ENCODE measurements around the gene LRMDA. TPM values are rescaled to one million over a fixed set of nuclear protein-coding genes. Genes with fewer than 3 reads are reported as not detected.

The LRMDA gene
- total RNA-seq, 4 donors from 2014 or later: 2.2 to 7.8 (median 4.5) TPM

- Histone ChIP-seq H3K4me3 (peak overlapping the region in 3 of 4 donors; percentile 70 to 82 (median 78)), H3K27ac (peak overlapping the region; percentile 94 to 99 (median 97)), H3K4me1 (peaks cover 0 to 21% (median 11%) of the 10 kb centered on the region in 4 donors), H3K9me3 (no peaks in the 10 kb centered on the region), H3K27me3 (peaks cover 12% of the 10 kb centered on the region), H3K36me3 (no peaks in the 10 kb centered on the region)
- no peak for TF ChIP-seq EP300 (IDR thresholded peaks at IDR 0.05; ENCODE audit: low read depth)
- in situ Hi-C loops (cut with MboI; ENCODE audit: low pct_ligation_motif_present in 1 of 4, low pct_unique_long_range_greater_than_20kb in 1 of 4, low sequenced_read_pairs in 3 of 4) (loop anchor here (25.0 kb wide), 4 partner anchors 514 to 1164 kb away; no protein-coding TSS in a partner anchor), intact Hi-C loops (cut with DNase I; ENCODE audit: low total_unique reads) (loop anchor here (10.0 kb wide), 1 partner anchor 517 kb away; no protein-coding TSS in a partner anchor)
- WGBS, 2 donors (ENCODE audit: low coverage in 1 of 2): 58 to 69% methylated on average over 10 to 17 of the region's 17 CpGs
- DNase-seq: no peak
Measured at GRCh38 chr10:75398200-75398691, 33.2 kb upstream of the LRMDA start.

DNA sequence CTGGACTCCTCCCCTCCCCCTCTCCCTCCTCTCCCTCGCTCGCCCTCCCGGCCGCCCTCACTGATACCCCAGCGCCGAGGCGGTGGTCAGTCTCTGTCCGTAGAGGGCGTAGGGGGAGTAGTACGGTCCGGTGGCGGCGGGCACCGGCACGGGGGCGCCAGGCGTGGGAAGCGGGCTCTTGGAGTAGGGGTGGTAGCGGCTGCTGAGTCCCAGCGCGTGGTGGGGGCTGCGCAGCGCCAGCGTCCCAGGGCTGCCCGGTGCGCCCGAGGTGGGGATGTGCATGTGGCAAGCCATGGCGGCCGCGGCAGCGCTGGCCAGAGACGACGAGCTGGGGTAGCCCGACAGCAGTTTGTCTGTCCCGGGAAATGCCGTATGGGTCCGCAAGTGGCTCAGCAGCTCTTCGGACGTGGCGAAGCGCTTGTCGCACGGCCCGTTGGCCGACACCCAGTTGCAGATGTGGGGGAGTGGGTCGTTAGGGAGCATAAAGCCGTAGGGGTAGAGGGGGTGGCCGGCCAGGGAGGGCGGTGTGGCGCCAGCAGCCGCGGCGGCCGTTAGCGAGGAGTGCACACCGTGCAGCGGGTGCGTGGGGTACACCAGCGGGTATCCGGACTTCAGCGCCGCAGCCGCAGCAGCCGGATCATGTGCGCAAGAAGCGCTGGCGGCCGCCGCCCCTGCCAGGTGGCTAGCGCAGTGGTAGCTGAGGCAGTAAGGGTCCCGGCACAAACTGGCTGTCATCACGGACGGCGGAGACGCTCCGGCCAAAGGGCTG, 32.5 kb upstream of the LRMDA start:
- Histone ChIP-seq H3K9me3 (no peaks in the 10 kb centered on the region), H3K27me3 (peaks cover 12% of the 10 kb centered on the region), H3K4me1 (peaks cover 0 to 26% (median 16%) of the 10 kb centered on the region in 4 donors), H3K27ac (peak overlapping the region; percentile 94 to 99 (median 97)), H3K4me3 (peak overlapping the region; percentile 4 to 82 (median 74)), H3K36me3 (no peaks in the 10 kb centered on the region)
- WGBS, 2 donors (ENCODE audit: low coverage in 1 of 2): 82 to 96% methylated on average over 9 to 76 of the region's 76 CpGs
- intact Hi-C loops (cut with DNase I; ENCODE audit: low total_unique reads) (loop anchor here (10.0 kb wide), 1 partner anchor 516 kb away; no protein-coding TSS in a partner anchor), in situ Hi-C loops (cut with MboI; ENCODE audit: low pct_ligation_motif_present in 1 of 4, low pct_unique_long_range_greater_than_20kb in 1 of 4, low sequenced_read_pairs in 3 of 4) (loop anchor here (25.0 kb wide), 4 partner anchors 513 to 1163 kb away; no protein-coding TSS in a partner anchor)
- peak; percentile 22 for DNase-seq
- TF ChIP-seq, protein P1, sequence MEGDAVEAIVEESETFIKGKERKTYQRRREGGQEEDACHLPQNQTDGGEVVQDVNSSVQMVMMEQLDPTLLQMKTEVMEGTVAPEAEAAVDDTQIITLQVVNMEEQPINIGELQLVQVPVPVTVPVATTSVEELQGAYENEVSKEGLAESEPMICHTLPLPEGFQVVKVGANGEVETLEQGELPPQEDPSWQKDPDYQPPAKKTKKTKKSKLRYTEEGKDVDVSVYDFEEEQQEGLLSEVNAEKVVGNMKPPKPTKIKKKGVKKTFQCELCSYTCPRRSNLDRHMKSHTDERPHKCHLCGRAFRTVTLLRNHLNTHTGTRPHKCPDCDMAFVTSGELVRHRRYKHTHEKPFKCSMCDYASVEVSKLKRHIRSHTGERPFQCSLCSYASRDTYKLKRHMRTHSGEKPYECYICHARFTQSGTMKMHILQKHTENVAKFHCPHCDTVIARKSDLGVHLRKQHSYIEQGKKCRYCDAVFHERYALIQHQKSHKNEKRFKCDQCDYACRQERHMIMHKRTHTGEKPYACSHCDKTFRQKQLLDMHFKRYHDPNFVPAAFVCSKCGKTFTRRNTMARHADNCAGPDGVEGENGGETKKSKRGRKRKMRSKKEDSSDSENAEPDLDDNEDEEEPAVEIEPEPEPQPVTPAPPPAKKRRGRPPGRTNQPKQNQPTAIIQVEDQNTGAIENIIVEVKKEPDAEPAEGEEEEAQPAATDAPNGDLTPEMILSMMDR (IDR thresholded peaks at IDR 0.05): no peak
- TF ChIP-seq EP300 (IDR thresholded peaks at IDR 0.05; ENCODE audit: low read depth) (no peak), POLR2A (IDR thresholded peaks at IDR 0.05) (no peak), POLR2AphosphoS5 (IDR thresholded peaks at IDR 0.05) (no peak)

DNA sequence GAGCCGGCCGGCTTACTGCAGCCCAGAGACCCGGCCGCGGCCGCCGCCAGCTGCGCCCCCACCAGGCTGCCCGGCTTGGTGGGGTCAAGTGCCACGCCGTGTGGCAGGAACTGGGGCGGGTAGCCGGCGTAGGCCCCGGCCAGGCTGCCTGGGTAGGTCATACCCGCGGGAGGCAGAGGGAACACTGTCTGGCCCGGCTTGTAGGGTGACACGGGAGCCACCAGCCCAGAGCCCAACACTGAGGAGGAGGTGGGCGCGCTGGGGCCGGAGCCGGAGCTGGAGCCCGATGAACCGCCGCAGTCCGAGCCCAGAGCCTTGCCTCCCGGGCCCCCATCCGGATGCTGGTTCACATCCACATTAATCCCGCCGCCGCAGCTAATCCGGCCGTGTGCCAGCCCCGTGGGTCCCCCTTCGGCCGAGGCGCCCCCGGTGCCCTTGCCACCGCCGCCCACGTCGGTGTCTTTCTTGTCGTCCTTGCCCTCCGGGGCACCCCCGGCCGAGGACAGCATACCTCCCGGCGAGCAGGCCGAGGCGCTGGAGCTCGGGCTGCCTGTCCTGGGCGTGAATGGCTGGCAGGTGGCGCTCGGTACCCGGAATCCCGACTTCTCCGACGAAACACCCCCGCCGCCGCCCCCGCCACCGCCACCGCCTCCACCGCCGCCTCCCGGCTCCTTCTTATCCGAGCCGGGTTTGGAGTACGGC, 31.8 kb upstream of the LRMDA start:
- Histone ChIP-seq H3K27ac (peak overlapping the region; percentile 94 to 99 (median 97)), H3K4me1 (peaks cover 0 to 34% (median 23%) of the 10 kb centered on the region in 4 donors), H3K4me3 (peak overlapping the region; percentile 70 to 88 (median 80)), H3K27me3 (peaks cover 15% of the 10 kb centered on the region), H3K36me3 (no peaks in the 10 kb centered on the region), H3K9me3 (no peaks in the 10 kb centered on the region)
- TF ChIP-seq, protein P1 (IDR thresholded peaks at IDR 0.05): peak; percentile 42 to 71 (median 53)
- TF ChIP-seq POLR2AphosphoS5 (IDR thresholded peaks at IDR 0.05) (peak in 1 of 3 donors; percentile 2), EP300 (IDR thresholded peaks at IDR 0.05; ENCODE audit: low read depth) (no peak), POLR2A (IDR thresholded peaks at IDR 0.05) (no peak)
- peak; percentile 87 for DNase-seq
- intact Hi-C loops (cut with DNase I; ENCODE audit: low total_unique reads): loop anchor here (2.0 to 10.0 kb wide), 6 partner anchors 109 to 1605 kb away; no protein-coding TSS in a partner anchor
- in situ Hi-C loops (cut with MboI; ENCODE audit: low pct_ligation_motif_present in 1 of 4, low pct_unique_long_range_greater_than_20kb in 1 of 4, low sequenced_read_pairs in 3 of 4): loop anchor here (25.0 kb wide), 5 partner anchors 238 to 1163 kb away; no protein-coding TSS in a partner anchor
- WGBS, 2 donors (ENCODE audit: low coverage in 1 of 2): 33% methylated on average over 43 of the region's 71 CpGs; no CpG with 5 or more reads in 1 of the 2 donors

- H3K27ac ChIP-seq: peak overlapping the region; percentile 94 to 99 (median 97)
- no peaks in the 10 kb centered on the region for H3K9me3 ChIP-seq
- TF ChIP-seq POLR2A (IDR thresholded peaks at IDR 0.05) (no peak), POLR2AphosphoS5 (IDR thresholded peaks at IDR 0.05) (peak in 1 of 3 donors; percentile 0)
- TF ChIP-seq, protein P1 (IDR thresholded peaks at IDR 0.05): no peak
- peaks cover 21% of the 10 kb centered on the region for H3K27me3 ChIP-seq
- no peak for DNase-seq
- peaks cover 0 to 40% (median 25%) of the 10 kb centered on the region in 4 donors for H3K4me1 ChIP-seq
- H3K4me3 ChIP-seq: peak overlapping the region; percentile 70 to 88 (median 80)
- in situ Hi-C loops (cut with MboI; ENCODE audit: low pct_ligation_motif_present in 1 of 4, low pct_unique_long_range_greater_than_20kb in 1 of 4, low sequenced_read_pairs in 3 of 4) (loop anchor here (25.0 kb wide), 3 partner anchors 237 to 637 kb away; no protein-coding TSS in a partner anchor), intact Hi-C loops (cut with DNase I; ENCODE audit: low total_unique reads) (loop anchor here (2.0 to 10.0 kb wide), 5 partner anchors 109 to 1605 kb away; no protein-coding TSS in a partner anchor)
- H3K36me3 ChIP-seq: no peaks in the 10 kb centered on the region
- WGBS, 2 donors (ENCODE audit: low coverage in 1 of 2): 1 to 2% methylated on average over 6 to 13 of the region's 39 CpGs
Measured at GRCh38 chr10:75400163-75400770, 31.2 kb upstream of the LRMDA start.

Data from transverse colon (tissue), 4 donors.